Breast epithelium (tissue), 4 donors: ENCODE data around the gene ERMP1. TPM values are rescaled to one million over a fixed set of nuclear protein-coding genes. Genes with fewer than 3 reads are reported as not detected.
"Not testable (repeated sequence)": the region's sequence is repeated elsewhere in the genome, so short reads cannot be mapped to it uniquely, and the experiment has no call there.

ENCODE experiments used
- DNase-seq, 2 donors: peaks; one replicate each; pipeline ENCODE4 v3.0.0-alpha.2; 2019; ENCODE audit warnings: low spot score in 2 of 2
- H3K27ac ChIP-seq, 2 donors: fragments of 200-600 bp; sonication (generic) in 1 of 2; one replicate each; pipeline ENCODE4 v1.5.1; 2016 to 2019; ENCODE audit warnings: mild to moderate bottlenecking in 1 of 2
- H3K27me3 ChIP-seq, 2 donors: fragments of 200-600 bp; sonication (generic) in 1 of 2; one replicate each; pipeline versions ENCODE4 v1.5.1 to v1.6.0; 2017 to 2019; ENCODE audit warnings: control low read depth in 1 of 2, mild to moderate bottlenecking in 1 of 2
- H3K36me3 ChIP-seq: fragments of 200-600 bp; one replicate; pipeline ENCODE4 v1.5.1; 2019
- H3K4me1 ChIP-seq, 2 donors: fragments of 200-600 bp; sonication (generic); one replicate each; pipeline ENCODE4 v1.5.1; 2016 to 2019; ENCODE audit warnings: control low read depth in 1 of 2
- H3K4me3 ChIP-seq, 3 donors: fragments of 200-600 bp; sonication (generic); 1 replicate in 2 of 3; 2 replicates in 1 of 3; pipeline ENCODE4 v1.5.1; 2016 to 2019; ENCODE audit warnings: mild to moderate bottlenecking in 3 of 3, moderate library complexity in 2 of 3
- H3K9me3 ChIP-seq, 2 donors: fragments of 200-600 bp; sonication (generic) in 1 of 2; one replicate each; pipeline ENCODE4 v1.5.1; 2016 to 2019; ENCODE audit warnings: control low read depth in 1 of 2
- POLR2A ChIP-seq: fragments of 450-650 bp; IDR thresholded peaks from one replicate; pipeline ENCODE4 v1.6.1; 2016; ENCODE audit warnings: antibody characterized with exemption, mild to moderate bottlenecking, moderate library complexity
- POLR2AphosphoS5 ChIP-seq, 3 donors: sonication (generic); formaldehyde crosslinking; IDR thresholded peaks; one replicate each; pipeline ENCODE4 v1.6.1; 2017; ENCODE audit warnings: antibody characterized with exemption in 3 of 3
- intact Hi-C: fragments of 100-400 bp; cut with DNase I; formaldehyde crosslinking; loops from one replicate; pipeline ENCODE4 v1.15.1; 2023; ENCODE audit warnings: low total_unique reads
- total RNA-seq, 3 donors: library from RNA; depleted of rRNA; stranded (reverse); fragments of >200 nt; gene quantifications; one replicate each; pipeline ENCODE4 v1.1.0, GENCODE V29; 2016
- TF ChIP-seq, protein P1 (sequence below), 3 donors: fragments of 450-650 bp; IDR thresholded peaks; one replicate each; pipeline ENCODE4 v1.5.1; 2016 to 2017; ENCODE audit warnings: antibody characterized with exemption in 3 of 3, mild to moderate bottlenecking in 3 of 3, moderate library complexity in 3 of 3

Gene ERMP1
- total RNA-seq, 3 donors from 2014 or later = 12.6 to 39.2 (median 34.1) TPM

DNA sequence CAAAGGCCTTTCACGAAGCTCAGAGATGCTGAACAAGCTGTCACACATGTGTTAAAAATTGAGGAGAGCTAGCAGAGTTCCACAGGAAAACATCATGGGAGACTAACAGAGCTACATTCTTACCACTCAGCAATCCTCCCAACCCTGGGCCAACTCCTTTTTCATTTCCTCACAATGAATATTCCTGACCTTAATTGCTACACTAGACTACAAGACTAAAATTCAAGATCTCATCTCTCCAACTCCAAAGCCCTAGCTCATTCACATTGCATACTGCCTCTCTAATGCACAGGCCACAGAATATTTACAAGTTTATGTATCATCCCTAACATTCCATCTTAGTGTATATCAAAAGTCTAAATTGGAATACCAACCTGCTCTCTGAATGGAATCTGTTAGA, 21.2 kb downstream of the ERMP1 start:
- no peak overlapping the region for H3K27ac ChIP-seq
- TF ChIP-seq POLR2A (no peak), POLR2AphosphoS5 (IDR thresholded peaks at IDR 0.05) (no peak)
- TF ChIP-seq, protein P1, sequence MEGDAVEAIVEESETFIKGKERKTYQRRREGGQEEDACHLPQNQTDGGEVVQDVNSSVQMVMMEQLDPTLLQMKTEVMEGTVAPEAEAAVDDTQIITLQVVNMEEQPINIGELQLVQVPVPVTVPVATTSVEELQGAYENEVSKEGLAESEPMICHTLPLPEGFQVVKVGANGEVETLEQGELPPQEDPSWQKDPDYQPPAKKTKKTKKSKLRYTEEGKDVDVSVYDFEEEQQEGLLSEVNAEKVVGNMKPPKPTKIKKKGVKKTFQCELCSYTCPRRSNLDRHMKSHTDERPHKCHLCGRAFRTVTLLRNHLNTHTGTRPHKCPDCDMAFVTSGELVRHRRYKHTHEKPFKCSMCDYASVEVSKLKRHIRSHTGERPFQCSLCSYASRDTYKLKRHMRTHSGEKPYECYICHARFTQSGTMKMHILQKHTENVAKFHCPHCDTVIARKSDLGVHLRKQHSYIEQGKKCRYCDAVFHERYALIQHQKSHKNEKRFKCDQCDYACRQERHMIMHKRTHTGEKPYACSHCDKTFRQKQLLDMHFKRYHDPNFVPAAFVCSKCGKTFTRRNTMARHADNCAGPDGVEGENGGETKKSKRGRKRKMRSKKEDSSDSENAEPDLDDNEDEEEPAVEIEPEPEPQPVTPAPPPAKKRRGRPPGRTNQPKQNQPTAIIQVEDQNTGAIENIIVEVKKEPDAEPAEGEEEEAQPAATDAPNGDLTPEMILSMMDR (IDR thresholded peaks at IDR 0.05) = no peak
- no peak overlapping the region for H3K4me3 ChIP-seq
- no peaks in the 10 kb centered on the region for H3K9me3 ChIP-seq
- no peak for DNase-seq
- no peaks in the 10 kb centered on the region for H3K4me1 ChIP-seq
- no peaks in the 10 kb centered on the region for H3K36me3 ChIP-seq
- intact Hi-C loops = no loop called here
- H3K27me3 ChIP-seq = no peaks in the 10 kb centered on the region

- Histone ChIP-seq H3K4me1 (no peaks in the 10 kb centered on the region), H3K4me3 (no peak overlapping the region), H3K27me3 (no peaks in the 10 kb centered on the region), H3K36me3 (no peaks in the 10 kb centered on the region), H3K27ac (no peak overlapping the region), H3K9me3 (no peaks in the 10 kb centered on the region)
- intact Hi-C loops = no loop called here
- no peak for TF ChIP-seq POLR2A
- TF ChIP-seq, protein P1 (IDR thresholded peaks at IDR 0.05) = no peak
- no peak for TF ChIP-seq POLR2AphosphoS5 (IDR thresholded peaks at IDR 0.05)
- DNase-seq = no peak
Measured at GRCh38 chr9:5805478-5805877, 27.4 kb downstream of the ERMP1 start.

- H3K4me1 ChIP-seq = no peaks in the 10 kb centered on the region
- H3K27ac ChIP-seq = no peak overlapping the region
- no peaks in the 10 kb centered on the region for H3K9me3 ChIP-seq
- no peaks in the 10 kb centered on the region for H3K27me3 ChIP-seq
- H3K36me3 ChIP-seq = no peaks in the 10 kb centered on the region
- intact Hi-C loops = no loop called here
- H3K4me3 ChIP-seq = no peak overlapping the region
- DNase-seq = no peak
- TF ChIP-seq, protein P1 (IDR thresholded peaks at IDR 0.05) = no peak
- TF ChIP-seq POLR2AphosphoS5 (IDR thresholded peaks at IDR 0.05) (no peak), POLR2A (no peak)
Measured at GRCh38 chr9:5801739-5802113, 31.2 kb downstream of the ERMP1 start.

- Histone ChIP-seq H3K4me1 (no peaks in the 10 kb centered on the region), H3K9me3 (no peaks in the 10 kb centered on the region), H3K36me3 (no peaks in the 10 kb centered on the region), H3K27ac (no peak overlapping the region), H3K4me3 (no peak overlapping the region), H3K27me3 (no peaks in the 10 kb centered on the region)
- intact Hi-C loops = no loop called here
- TF ChIP-seq, protein P1 (IDR thresholded peaks at IDR 0.05) = no peak
- no peak for TF ChIP-seq POLR2A
- no peak for TF ChIP-seq POLR2AphosphoS5 (IDR thresholded peaks at IDR 0.05)
- DNase-seq = no peak
Measured at GRCh38 chr9:5800969-5801738, 31.8 kb downstream of the ERMP1 start.

- intact Hi-C loops, H3K27me3 ChIP-seq, H3K27ac ChIP-seq, H3K4me1 ChIP-seq, H3K36me3 ChIP-seq, H3K4me3 ChIP-seq, H3K9me3 ChIP-seq, DNase-seq: not testable (repeated sequence)
Measured at GRCh38 chr9:5800378-5800777, 32.5 kb downstream of the ERMP1 start.
